ENCODE data around the gene SCN5A. TPM values are rescaled to one million over a fixed set of nuclear protein-coding genes. Genes with fewer than 3 reads are reported as not detected.

SCN5A gene
- total and polyA plus RNA-seq, 2 of the 13 experiments (the other 11 are each of a cell fraction or from before 2014, with no cell fraction given), result 0.22 TPM; not detected in 1

- no TSS peak for BruUV-seq (replicated peaks)
- H3K36me3 ChIP-seq (replicated peaks in 1 of 2; ENCODE audit: control insufficient read depth in 1 of 2, insufficient read depth in 2 of 2, low read length in 2 of 2), result no peaks in the 10 kb centered on the region
- POLR2A ChIA-PET, result no interaction called here
- no peak for TF ChIP-seq RCOR2 (CRISPR knock-in tag; IDR thresholded peaks at IDR 0.05)
- TF ChIP-seq RNF219 (CRISPR knock-in tag; IDR thresholded peaks at IDR 0.05), result no peak
- no peak for TF ChIP-seq ZNF253 (CRISPR knock-in tag; IDR thresholded peaks at IDR 0.05; ENCODE audit: borderline replicate concordance)
- TF ChIP-seq, protein P1, sequence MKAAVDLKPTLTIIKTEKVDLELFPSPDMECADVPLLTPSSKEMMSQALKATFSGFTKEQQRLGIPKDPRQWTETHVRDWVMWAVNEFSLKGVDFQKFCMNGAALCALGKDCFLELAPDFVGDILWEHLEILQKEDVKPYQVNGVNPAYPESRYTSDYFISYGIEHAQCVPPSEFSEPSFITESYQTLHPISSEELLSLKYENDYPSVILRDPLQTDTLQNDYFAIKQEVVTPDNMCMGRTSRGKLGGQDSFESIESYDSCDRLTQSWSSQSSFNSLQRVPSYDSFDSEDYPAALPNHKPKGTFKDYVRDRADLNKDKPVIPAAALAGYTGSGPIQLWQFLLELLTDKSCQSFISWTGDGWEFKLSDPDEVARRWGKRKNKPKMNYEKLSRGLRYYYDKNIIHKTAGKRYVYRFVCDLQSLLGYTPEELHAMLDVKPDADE (CRISPR knock-in tag; IDR thresholded peaks at IDR 0.05), result no peak
- TF ChIP-seq PHF5A (CRISPR knock-in tag; IDR thresholded peaks at IDR 0.05; ENCODE audit: low read depth, unreplicated experiment), result no peak
- TF ChIP-seq ZNF468 (CRISPR knock-in tag; IDR thresholded peaks at IDR 0.05), result no peak
- TF ChIP-seq, protein P2, sequence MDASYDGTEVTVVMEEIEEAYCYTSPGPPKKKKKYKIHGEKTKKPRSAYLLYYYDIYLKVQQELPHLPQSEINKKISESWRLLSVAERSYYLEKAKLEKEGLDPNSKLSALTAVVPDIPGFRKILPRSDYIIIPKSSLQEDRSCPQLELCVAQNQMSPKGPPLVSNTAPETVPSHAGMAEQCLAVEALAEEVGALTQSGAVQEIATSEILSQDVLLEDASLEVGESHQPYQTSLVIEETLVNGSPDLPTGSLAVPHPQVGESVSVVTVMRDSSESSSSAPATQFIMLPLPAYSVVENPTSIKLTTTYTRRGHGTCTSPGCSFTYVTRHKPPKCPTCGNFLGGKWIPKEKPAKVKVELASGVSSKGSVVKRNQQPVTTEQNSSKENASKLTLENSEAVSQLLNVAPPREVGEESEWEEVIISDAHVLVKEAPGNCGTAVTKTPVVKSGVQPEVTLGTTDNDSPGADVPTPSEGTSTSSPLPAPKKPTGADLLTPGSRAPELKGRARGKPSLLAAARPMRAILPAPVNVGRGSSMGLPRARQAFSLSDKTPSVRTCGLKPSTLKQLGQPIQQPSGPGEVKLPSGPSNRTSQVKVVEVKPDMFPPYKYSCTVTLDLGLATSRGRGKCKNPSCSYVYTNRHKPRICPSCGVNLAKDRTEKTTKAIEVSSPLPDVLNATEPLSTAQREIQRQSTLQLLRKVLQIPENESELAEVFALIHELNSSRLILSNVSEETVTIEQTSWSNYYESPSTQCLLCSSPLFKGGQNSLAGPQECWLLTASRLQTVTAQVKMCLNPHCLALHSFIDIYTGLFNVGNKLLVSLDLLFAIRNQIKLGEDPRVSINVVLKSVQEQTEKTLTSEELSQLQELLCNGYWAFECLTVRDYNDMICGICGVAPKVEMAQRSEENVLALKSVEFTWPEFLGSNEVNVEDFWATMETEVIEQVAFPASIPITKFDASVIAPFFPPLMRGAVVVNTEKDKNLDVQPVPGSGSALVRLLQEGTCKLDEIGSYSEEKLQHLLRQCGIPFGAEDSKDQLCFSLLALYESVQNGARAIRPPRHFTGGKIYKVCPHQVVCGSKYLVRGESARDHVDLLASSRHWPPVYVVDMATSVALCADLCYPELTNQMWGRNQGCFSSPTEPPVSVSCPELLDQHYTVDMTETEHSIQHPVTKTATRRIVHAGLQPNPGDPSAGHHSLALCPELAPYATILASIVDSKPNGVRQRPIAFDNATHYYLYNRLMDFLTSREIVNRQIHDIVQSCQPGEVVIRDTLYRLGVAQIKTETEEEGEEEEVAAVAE (CRISPR knock-in tag; IDR thresholded peaks at IDR 0.05; ENCODE audit: borderline replicate concordance), result no peak
- H3K9ac ChIP-seq (ENCODE audit: insufficient read depth, low read depth, low read length), result no peak overlapping the region
- no peak for ATAC-seq
- H3K27ac ChIP-seq (ENCODE audit: extremely low read length, insufficient read depth, low read length), result no peak overlapping the region
- intact Hi-C loops (cut with micrococcal nuclease; ENCODE audit: unreplicated experiment) (no loop called here), in situ Hi-C loops (cut with HindIII; ENCODE audit: extremely low pct_ligation_motif_present, low pct_unique_long_range_greater_than_20kb) (no loop called here)
- H3K4me1 ChIP-seq (ENCODE audit: insufficient read depth, low read length), result no peaks in the 10 kb centered on the region
- no peak for DNase-seq (ENCODE audit: low spot score)
- CTCF ChIA-PET (ENCODE audit: low intra/inter-chr PET ratio, low total read pairs), result no interaction called here
- H3K4me2 ChIP-seq (ENCODE audit: low read depth, low read length), result no peak overlapping the region
- H4K20me1 ChIP-seq (ENCODE audit: insufficient read depth, low read length), result no peaks in the 10 kb centered on the region
- no peak for FAIRE-seq
- no peaks in the 10 kb centered on the region for H3K79me2 ChIP-seq (ENCODE audit: insufficient read depth, low read length)
- H3K4me3 ChIP-seq (replicated peaks in 1 of 3; ENCODE audit: insufficient read depth in 1 of 3, low read depth in 2 of 3, low read length in 3 of 3), result no peak overlapping the region
- 8% methylated on average over 6 of the region's 10 CpGs for WGBS (ENCODE audit: low lambda C conversion rate)
- no peaks in the 10 kb centered on the region for H3K9me3 ChIP-seq (ENCODE audit: low read length)
- peaks cover 1 to 3% of the 10 kb centered on the region in 2 experiments; a peak in 1 of 5 replicates for H3K27me3 ChIP-seq (ENCODE audit: control insufficient read depth in 1 of 2, insufficient read depth in 2 of 2, low read length in 2 of 2)
- no peak overlapping the region for H2AFZ ChIP-seq (ENCODE audit: low read length)
Measured at GRCh38 chr3:38588371-38588971, 61.0 kb downstream of the SCN5A start.
